GM12878 (cell line): ENCODE results near the gene HTRA2. TPM values are rescaled to one million over a fixed set of nuclear protein-coding genes. Genes with fewer than 3 reads are reported as not detected.

Experiments used
- ATAC-seq: fragments of 200-7000 bp; cut with Tn5 transposase; 3 replicates; pipeline ENCODE4 v1.9.1; 2020; ENCODE audit warnings: mild to moderate bottlenecking, moderate library complexity
- BruUV-seq: library from RNA; stranded (reverse); fragments of 400-500 nt; replicated peaks from 2 replicates; lab custom pipeline; 2021; lab: Mats Ljungman, UMichigan
- CTCF ChIA-PET: fragments of 300-600 bp; sonication (Branson Sonifier 250); formaldehyde crosslinking; extraction: SDS; loops from one replicate; lab custom pipeline; 2021; ENCODE audit warnings: inconsistent platforms; lab: Yijun Ruan, JAX
- POLR2A ChIA-PET: fragments of 350-600 bp; formaldehyde crosslinking; extraction: SDS; loops from one replicate; lab custom pipeline; 2021; ENCODE audit warnings: inconsistent platforms; lab: Charles Lee
- RAD21 ChIA-PET: fragments of 300-600 bp; sonication (Branson Sonifier 250); formaldehyde crosslinking; loops from one replicate; lab custom pipeline; 2023; ENCODE audit warnings: antibody characterized with exemption; ENCODE audit not compliant: unreplicated experiment; lab: Charles Lee
- SMC1A ChIA-PET: fragments of 300-600 bp; sonication (Branson Sonifier 250); formaldehyde crosslinking; loops from one replicate; lab custom pipeline; 2023; ENCODE audit not compliant: unreplicated experiment, uncharacterized antibody; lab: Charles Lee
- DNase-seq: peaks from one replicate; pipeline ENCODE4 v3.0.0-alpha.2; 2011; ENCODE audit warnings: low read depth, low spot score
- FAIRE-seq: peaks from 3 replicates; lab custom pipeline; 2011; peaks lifted over from hg19 to GRCh38; lab: Jason Lieb, UNC
- H2AFZ ChIP-seq: 2 replicates; pipeline ENCODE4 v1.6.0; 2011; ENCODE audit warnings: low read depth, low read length, control low read depth; ENCODE audit not compliant: control insufficient read depth
- H3K27ac ChIP-seq: 2 replicates; pipeline ENCODE4 v1.5.1; 2011; ENCODE audit warnings: control low read depth; ENCODE audit not compliant: control insufficient read depth, insufficient read depth
- H3K27me3 ChIP-seq, 2 experiments: replicated peaks in 1 of 2; 2 replicates each; pipeline versions ENCODE4 v1.6.0 to v1.6.1; 2011; ENCODE audit warnings: low read length in 1 of 2; ENCODE audit not compliant: control insufficient read depth in 2 of 2, insufficient read depth in 2 of 2
- H3K36me3 ChIP-seq, 2 experiments: 2 replicates each; pipeline ENCODE4 v1.5.1; 2011; ENCODE audit warnings: low read length in 1 of 2; ENCODE audit not compliant: control insufficient read depth in 2 of 2, insufficient read depth in 2 of 2
- H3K4me1 ChIP-seq: 2 replicates; pipeline ENCODE4 v1.6.1; 2011; ENCODE audit warnings: mild to moderate bottlenecking, low read length, moderate library complexity, mixed read lengths; ENCODE audit not compliant: control insufficient read depth, insufficient read depth
- H3K4me2 ChIP-seq: 2 replicates; pipeline ENCODE4 v1.6.0; 2011; ENCODE audit warnings: control low read depth; ENCODE audit not compliant: control insufficient read depth, insufficient read depth
- H3K4me3 ChIP-seq: fragments of 200-600 bp; sonication (generic); 2 replicates; pipeline ENCODE4 v1.5.1; 2016
- H3K79me2 ChIP-seq: 2 replicates; pipeline ENCODE4 v1.6.0; 2011; ENCODE audit warnings: low read length; ENCODE audit not compliant: control insufficient read depth, insufficient read depth
- H3K9ac ChIP-seq: 2 replicates; pipeline ENCODE4 v1.8.0; 2011; ENCODE audit warnings: low read length, control low read depth, mixed read lengths; ENCODE audit not compliant: control insufficient read depth, insufficient read depth
- H3K9me3 ChIP-seq: replicated peaks from 3 replicates; pipeline ENCODE4 v1.5.1; 2011; ENCODE audit warnings: mild to moderate bottlenecking, low read length; ENCODE audit not compliant: control insufficient read depth, insufficient read depth
- H4K20me1 ChIP-seq: 2 replicates; pipeline ENCODE4 v1.6.0; 2011; ENCODE audit not compliant: control insufficient read depth, insufficient read depth
- GATAD2B ChIP-seq: fragments of 450-650 bp; conservative IDR thresholded peaks from 2 replicates; pipeline ENCODE4 v1.6.1; 2017; ENCODE audit warnings: low read depth, mild to moderate bottlenecking, moderate library complexity
- MXI1 ChIP-seq: fragments of 150-350 bp; IDR thresholded peaks from 2 replicates; pipeline ENCODE4 v1.6.1; 2011; ENCODE audit warnings: low read depth, mild to moderate bottlenecking, inconsistent platforms, low read length, improper control_type of control experiment
- PML ChIP-seq: IDR thresholded peaks from 2 replicates; pipeline ENCODE4 v1.6.1; 2012; ENCODE audit warnings: low read length, inconsistent platforms
- RCOR1 ChIP-seq: conservative IDR thresholded peaks from 2 replicates; pipeline ENCODE4 v1.6.1; 2012; ENCODE audit warnings: low read depth, low read length, improper control_type of control experiment
- RFX5 ChIP-seq: IDR thresholded peaks from 2 replicates; pipeline ENCODE4 v1.6.1; 2011; ENCODE audit warnings: low read depth, low read length, improper control_type of control experiment
- SIN3A ChIP-seq: IDR thresholded peaks from 2 replicates; pipeline ENCODE4 v1.6.1; 2012; ENCODE audit warnings: low read depth, low read length, improper control_type of control experiment
- SMC3 ChIP-seq: IDR thresholded peaks from 2 replicates; pipeline ENCODE4 v1.6.1; 2011; ENCODE audit warnings: low read length, improper control_type of control experiment, borderline replicate concordance
- ZNF24 ChIP-seq: fragments of 450-650 bp; IDR thresholded peaks from 2 replicates; pipeline ENCODE4 v1.6.1; 2017; ENCODE audit warnings: antibody characterized with exemption, mild to moderate bottlenecking
- WGBS: methylation state at CpG from one replicate; pipeline ENCODE4 v1.1.6; 2016; ENCODE audit warnings: low lambda C conversion rate; ENCODE audit not compliant: insufficient replicate concordance, insufficient coverage; ENCODE audit errors: missing lambda C conversion rate; 5-methylcytosine and 5-hydroxymethylcytosine counted together
- in situ Hi-C: fragments of 300-500 bp; cut with MboI; formaldehyde crosslinking; loops from 9 replicates; pipeline ENCODE4 v1.14.3; 2018; ENCODE audit warnings: mixed read lengths
- intact Hi-C: fragments of 100-400 bp; cut with micrococcal nuclease; formaldehyde crosslinking; loops from one replicate; pipeline ENCODE4 v1.14.2; 2022; ENCODE audit not compliant: unreplicated experiment
- polyA plus RNA-seq, 11 experiments: library from polyadenylated mRNA; depleted of rRNA in 4 of 11; unstranded in 6 of 11; stranded (reverse) in 5 of 11; fragments of >200 nt; fragmentation: Nextera tagmentation in 4 of 11; fragmentation: Illumina TruSeq in 1 of 11; extraction: Ambion mirVana in 4 of 11; extraction: Trizol in 1 of 11; gene quantifications; 1 replicate in 1 of 11; 2 replicates in 10 of 11; pipeline versions ENCODE4 v1.2.1 to v1.2.3, GENCODE V29; 2011 to 2016; ENCODE audit warnings: inconsistent platforms in 2 of 11, missing spikeins in 2 of 11, low read depth in 1 of 11
- total RNA-seq, 4 experiments: library from RNA; depleted of rRNA in 3 of 4; stranded (reverse); fragments of >200 nt in 3 of 4; fragmentation: Illumina TruSeq in 1 of 4; extraction: Trizol in 1 of 4; gene quantifications; 2 replicates each; pipeline versions ENCODE4 v1.2.1 to v1.2.3, GENCODE V29; 2013 to 2021
- TF ChIP-seq, protein P1 (sequence below): fragments of 450-650 bp; IDR thresholded peaks from 2 replicates; pipeline ENCODE4 v1.6.1; 2017; ENCODE audit warnings: mild to moderate bottlenecking, low read depth, inconsistent platforms; ENCODE audit not compliant: poor library complexity, severe bottlenecking
- TF ChIP-seq, protein P2 (sequence below): IDR thresholded peaks from 2 replicates; pipeline ENCODE4 v1.6.1; 2011; ENCODE audit warnings: mild to moderate bottlenecking, low read depth, low read length, moderate library complexity; ENCODE audit not compliant: insufficient replicate concordance
- TF ChIP-seq, protein P3 (sequence below): fragments of 450-650 bp; IDR thresholded peaks from 2 replicates; pipeline ENCODE4 v1.6.1; 2016; ENCODE audit warnings: mild to moderate bottlenecking, moderate library complexity, borderline replicate concordance
- TF ChIP-seq, protein P4 (sequence below), 3 experiments: IDR thresholded peaks in 2 of 3; conservative IDR thresholded peaks in 1 of 3; 2 replicates each; pipeline ENCODE4 v1.5.1; 2011; ENCODE audit warnings: low read depth in 3 of 3, low read length in 3 of 3, mild to moderate bottlenecking in 3 of 3, control low read depth in 2 of 3, moderate library complexity in 2 of 3, inconsistent platforms in 1 of 3, mixed read lengths in 1 of 3; ENCODE audit not compliant: control insufficient read depth in 2 of 3, insufficient read depth in 1 of 3; ENCODE audit errors: extremely low read depth in 1 of 3

Gene HTRA2
- total and polyA plus RNA-seq, 10 of the 15 experiments (the other 5 are each of a cell fraction or from before 2014, with no cell fraction given), result 42.3 to 73.9 (median 54.6) TPM

DNA sequence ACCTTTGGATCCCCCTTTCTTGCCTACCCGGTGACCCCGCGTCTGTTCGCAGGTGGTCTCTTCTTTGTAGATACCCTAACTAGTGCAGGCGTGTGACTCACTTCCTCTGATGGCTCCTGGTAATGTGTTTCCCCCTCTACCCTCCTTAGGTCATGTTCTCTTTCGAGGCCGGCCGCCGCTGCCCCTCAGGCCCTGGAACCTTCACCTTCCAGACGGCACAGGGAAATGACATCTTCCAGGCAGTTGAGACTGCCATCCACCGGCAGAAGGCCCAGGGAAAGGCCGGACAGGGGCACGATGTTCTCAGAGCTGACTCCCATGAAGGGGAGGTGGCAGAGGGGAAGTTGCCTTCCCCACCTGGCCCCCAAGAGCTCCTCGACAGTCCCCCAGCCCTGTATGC, 26.4 kb downstream of the HTRA2 start:
- FAIRE-seq, result no peak
- ChIA-PET RAD21 (interaction anchor here (1.4 kb wide), 1 partner anchor 116 kb away, joined by 3 read pairs; no protein-coding TSS in a partner anchor), POLR2A (interaction anchor here (17.8 kb wide), 1 partner anchor 20 kb away, joined by 441 read pairs; no protein-coding TSS in a partner anchor), CTCF (interaction anchor here (1.8 to 8.5 kb wide), 3 partner anchors 11 to 30 kb away, joined by 3 to 115 read pairs (median 18); no protein-coding TSS in a partner anchor), SMC1A (interaction anchor here (0.9 to 4.8 kb wide), 6 partner anchors 10 to 31 kb away, joined by 3 to 42 read pairs (median 5); partner anchors contain the start of genes AUP1 and HTRA2)
- WGBS, result 91% methylated on average over 14 of the region's 14 CpGs
- Histone ChIP-seq H3K4me3 (peak overlapping the region; percentile 95), H3K79me2 (peaks cover 56% of the 10 kb centered on the region), H3K9me3 (no peaks in the 10 kb centered on the region; the same call in 2 of the 3 replicates), H2AFZ (no peak overlapping the region), H3K27me3 (no peaks in the 10 kb centered on the region), H3K4me1 (peaks cover 22% of the 10 kb centered on the region), H3K27ac (peak overlapping the region; percentile 93; the same call in 1 of the 2 replicates), H3K4me2 (peak overlapping the region; percentile 91), H3K36me3 (peaks cover 1 to 11% of the 10 kb centered on the region in 2 experiments; a peak in 2 of 4 replicates), H4K20me1 (no peaks in the 10 kb centered on the region), H3K9ac (peak overlapping the region; percentile 96; the same call in 1 of the 2 replicates)
- in situ Hi-C loops, result no loop called here
- DNase-seq, result no peak
- intact Hi-C loops, result no loop called here
- TF ChIP-seq RFX5 (no peak), RCOR1 (no peak), ZNF24 (no peak), GATAD2B (no peak), MXI1 (no peak), SIN3A (no peak), SMC3 (no peak), PML (no peak)
- TF ChIP-seq, protein P1, sequence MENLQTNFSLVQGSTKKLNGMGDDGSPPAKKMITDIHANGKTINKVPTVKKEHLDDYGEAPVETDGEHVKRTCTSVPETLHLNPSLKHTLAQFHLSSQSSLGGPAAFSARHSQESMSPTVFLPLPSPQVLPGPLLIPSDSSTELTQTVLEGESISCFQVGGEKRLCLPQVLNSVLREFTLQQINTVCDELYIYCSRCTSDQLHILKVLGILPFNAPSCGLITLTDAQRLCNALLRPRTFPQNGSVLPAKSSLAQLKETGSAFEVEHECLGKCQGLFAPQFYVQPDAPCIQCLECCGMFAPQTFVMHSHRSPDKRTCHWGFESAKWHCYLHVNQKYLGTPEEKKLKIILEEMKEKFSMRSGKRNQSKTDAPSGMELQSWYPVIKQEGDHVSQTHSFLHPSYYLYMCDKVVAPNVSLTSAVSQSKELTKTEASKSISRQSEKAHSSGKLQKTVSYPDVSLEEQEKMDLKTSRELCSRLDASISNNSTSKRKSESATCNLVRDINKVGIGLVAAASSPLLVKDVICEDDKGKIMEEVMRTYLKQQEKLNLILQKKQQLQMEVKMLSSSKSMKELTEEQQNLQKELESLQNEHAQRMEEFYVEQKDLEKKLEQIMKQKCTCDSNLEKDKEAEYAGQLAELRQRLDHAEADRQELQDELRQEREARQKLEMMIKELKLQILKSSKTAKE, result no peak
- TF ChIP-seq, protein P2, sequence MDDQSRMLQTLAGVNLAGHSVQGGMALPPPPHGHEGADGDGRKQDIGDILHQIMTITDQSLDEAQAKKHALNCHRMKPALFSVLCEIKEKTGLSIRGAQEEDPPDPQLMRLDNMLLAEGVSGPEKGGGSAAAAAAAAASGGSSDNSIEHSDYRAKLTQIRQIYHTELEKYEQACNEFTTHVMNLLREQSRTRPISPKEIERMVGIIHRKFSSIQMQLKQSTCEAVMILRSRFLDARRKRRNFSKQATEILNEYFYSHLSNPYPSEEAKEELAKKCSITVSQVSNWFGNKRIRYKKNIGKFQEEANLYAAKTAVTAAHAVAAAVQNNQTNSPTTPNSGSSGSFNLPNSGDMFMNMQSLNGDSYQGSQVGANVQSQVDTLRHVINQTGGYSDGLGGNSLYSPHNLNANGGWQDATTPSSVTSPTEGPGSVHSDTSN, result no peak
- TF ChIP-seq, protein P3, sequence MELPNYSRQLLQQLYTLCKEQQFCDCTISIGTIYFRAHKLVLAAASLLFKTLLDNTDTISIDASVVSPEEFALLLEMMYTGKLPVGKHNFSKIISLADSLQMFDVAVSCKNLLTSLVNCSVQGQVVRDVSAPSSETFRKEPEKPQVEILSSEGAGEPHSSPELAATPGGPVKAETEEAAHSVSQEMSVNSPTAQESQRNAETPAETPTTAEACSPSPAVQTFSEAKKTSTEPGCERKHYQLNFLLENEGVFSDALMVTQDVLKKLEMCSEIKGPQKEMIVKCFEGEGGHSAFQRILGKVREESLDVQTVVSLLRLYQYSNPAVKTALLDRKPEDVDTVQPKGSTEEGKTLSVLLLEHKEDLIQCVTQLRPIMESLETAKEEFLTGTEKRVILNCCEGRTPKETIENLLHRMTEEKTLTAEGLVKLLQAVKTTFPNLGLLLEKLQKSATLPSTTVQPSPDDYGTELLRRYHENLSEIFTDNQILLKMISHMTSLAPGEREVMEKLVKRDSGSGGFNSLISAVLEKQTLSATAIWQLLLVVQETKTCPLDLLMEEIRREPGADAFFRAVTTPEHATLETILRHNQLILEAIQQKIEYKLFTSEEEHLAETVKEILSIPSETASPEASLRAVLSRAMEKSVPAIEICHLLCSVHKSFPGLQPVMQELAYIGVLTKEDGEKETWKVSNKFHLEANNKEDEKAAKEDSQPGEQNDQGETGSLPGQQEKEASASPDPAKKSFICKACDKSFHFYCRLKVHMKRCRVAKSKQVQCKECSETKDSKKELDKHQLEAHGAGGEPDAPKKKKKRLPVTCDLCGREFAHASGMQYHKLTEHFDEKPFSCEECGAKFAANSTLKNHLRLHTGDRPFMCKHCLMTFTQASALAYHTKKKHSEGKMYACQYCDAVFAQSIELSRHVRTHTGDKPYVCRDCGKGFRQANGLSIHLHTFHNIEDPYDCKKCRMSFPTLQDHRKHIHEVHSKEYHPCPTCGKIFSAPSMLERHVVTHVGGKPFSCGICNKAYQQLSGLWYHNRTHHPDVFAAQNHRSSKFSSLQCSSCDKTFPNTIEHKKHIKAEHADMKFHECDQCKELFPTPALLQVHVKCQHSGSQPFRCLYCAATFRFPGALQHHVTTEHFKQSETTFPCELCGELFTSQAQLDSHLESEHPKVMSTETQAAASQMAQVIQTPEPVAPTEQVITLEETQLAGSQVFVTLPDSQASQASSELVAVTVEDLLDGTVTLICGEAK, result no peak
- TF ChIP-seq, protein P4, sequence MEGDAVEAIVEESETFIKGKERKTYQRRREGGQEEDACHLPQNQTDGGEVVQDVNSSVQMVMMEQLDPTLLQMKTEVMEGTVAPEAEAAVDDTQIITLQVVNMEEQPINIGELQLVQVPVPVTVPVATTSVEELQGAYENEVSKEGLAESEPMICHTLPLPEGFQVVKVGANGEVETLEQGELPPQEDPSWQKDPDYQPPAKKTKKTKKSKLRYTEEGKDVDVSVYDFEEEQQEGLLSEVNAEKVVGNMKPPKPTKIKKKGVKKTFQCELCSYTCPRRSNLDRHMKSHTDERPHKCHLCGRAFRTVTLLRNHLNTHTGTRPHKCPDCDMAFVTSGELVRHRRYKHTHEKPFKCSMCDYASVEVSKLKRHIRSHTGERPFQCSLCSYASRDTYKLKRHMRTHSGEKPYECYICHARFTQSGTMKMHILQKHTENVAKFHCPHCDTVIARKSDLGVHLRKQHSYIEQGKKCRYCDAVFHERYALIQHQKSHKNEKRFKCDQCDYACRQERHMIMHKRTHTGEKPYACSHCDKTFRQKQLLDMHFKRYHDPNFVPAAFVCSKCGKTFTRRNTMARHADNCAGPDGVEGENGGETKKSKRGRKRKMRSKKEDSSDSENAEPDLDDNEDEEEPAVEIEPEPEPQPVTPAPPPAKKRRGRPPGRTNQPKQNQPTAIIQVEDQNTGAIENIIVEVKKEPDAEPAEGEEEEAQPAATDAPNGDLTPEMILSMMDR (IDR thresholded peaks at IDR 0.05 in 2 of 3, conservative IDR thresholded peaks at IDR 0.05 in 1 of 3; ENCODE audit: control insufficient read depth in 2 of 3, extremely low read depth in 1 of 3, insufficient read depth in 1 of 3, low read depth in 3 of 3, low read length in 3 of 3), result no peak
- BruUV-seq, result no TSS peak
- no peak for ATAC-seq
